Measurements from ENCODE around the gene ASF1A. TPM values are rescaled to one million over a fixed set of nuclear protein-coding genes. Genes with fewer than 3 reads are reported as not detected.

The ASF1A gene
- total RNA-seq, 1 donor from 2014 or later = 33.4 TPM

DNA sequence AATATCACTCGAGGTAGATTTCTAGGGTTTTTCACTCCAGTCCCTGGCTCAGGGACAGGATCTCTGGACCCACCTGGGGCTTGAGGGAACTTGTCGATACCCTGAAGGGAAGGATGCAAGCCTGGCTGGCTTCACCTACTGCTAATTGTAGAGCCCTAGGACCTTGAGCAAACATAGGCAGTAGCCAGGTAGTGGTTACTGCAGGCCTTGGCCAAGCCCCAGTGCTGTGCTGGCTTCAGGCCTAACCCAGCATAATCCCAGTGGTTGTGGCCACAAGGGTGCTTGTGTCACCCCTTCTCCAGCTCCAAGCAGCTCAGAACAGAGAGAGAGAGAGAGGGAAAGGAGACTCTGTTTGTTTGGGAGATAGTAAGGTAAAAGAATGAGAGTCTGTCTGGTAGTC is 46.8 kb downstream of the ASF1A start:
- peaks cover 1% of the 10 kb centered on the region for H3K27me3 Mint-ChIP-seq (ENCODE audit: unreplicated experiment)
- no peak overlapping the region for H3K27ac Mint-ChIP-seq (ENCODE audit: unreplicated experiment)
- H3K4me1 Mint-ChIP-seq (ENCODE audit: unreplicated experiment) = peaks cover 2% of the 10 kb centered on the region
- DNase-seq (ENCODE audit: low spot score) = no peak
- H3K4me3 Mint-ChIP-seq (ENCODE audit: unreplicated experiment) = no peak overlapping the region
- no peaks in the 10 kb centered on the region for H3K9me3 Mint-ChIP-seq (ENCODE audit: unreplicated experiment)
- peaks cover 5% of the 10 kb centered on the region for H3K36me3 Mint-ChIP-seq (ENCODE audit: low read depth, unreplicated experiment)
- TF ChIP-seq, protein P1, sequence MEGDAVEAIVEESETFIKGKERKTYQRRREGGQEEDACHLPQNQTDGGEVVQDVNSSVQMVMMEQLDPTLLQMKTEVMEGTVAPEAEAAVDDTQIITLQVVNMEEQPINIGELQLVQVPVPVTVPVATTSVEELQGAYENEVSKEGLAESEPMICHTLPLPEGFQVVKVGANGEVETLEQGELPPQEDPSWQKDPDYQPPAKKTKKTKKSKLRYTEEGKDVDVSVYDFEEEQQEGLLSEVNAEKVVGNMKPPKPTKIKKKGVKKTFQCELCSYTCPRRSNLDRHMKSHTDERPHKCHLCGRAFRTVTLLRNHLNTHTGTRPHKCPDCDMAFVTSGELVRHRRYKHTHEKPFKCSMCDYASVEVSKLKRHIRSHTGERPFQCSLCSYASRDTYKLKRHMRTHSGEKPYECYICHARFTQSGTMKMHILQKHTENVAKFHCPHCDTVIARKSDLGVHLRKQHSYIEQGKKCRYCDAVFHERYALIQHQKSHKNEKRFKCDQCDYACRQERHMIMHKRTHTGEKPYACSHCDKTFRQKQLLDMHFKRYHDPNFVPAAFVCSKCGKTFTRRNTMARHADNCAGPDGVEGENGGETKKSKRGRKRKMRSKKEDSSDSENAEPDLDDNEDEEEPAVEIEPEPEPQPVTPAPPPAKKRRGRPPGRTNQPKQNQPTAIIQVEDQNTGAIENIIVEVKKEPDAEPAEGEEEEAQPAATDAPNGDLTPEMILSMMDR (IDR thresholded peaks at IDR 0.05; ENCODE audit: unreplicated experiment) = no peak

DNA sequence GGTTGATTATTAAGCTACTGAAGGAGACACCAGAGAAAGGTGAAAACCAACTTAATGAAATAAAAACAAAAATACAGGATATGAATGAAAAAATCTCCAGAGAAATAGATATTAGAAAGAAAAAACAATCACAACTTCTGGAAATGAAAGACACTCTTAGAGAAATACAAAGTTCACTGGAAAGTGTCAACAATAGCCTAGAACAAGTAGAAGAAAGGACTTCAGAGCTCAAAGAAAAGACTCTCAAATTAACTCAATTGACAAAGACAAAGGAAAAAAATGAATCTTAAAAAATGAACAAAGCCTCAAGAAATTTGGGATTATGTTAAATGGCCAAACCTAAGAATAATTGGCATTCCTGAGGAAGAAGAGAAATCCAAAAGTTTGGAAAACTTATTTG is 51.3 kb downstream of the ASF1A start:
- TF ChIP-seq, protein P1 (IDR thresholded peaks at IDR 0.05; ENCODE audit: unreplicated experiment) = no peak
- DNase-seq (ENCODE audit: low spot score) = no peak
- H3K36me3 Mint-ChIP-seq (ENCODE audit: low read depth, unreplicated experiment) = peaks cover 4% of the 10 kb centered on the region
- H3K9me3 Mint-ChIP-seq (ENCODE audit: unreplicated experiment) = no peaks in the 10 kb centered on the region
- H3K4me3 Mint-ChIP-seq (ENCODE audit: unreplicated experiment) = no peak overlapping the region
- no peaks in the 10 kb centered on the region for H3K4me1 Mint-ChIP-seq (ENCODE audit: unreplicated experiment)
- no peaks in the 10 kb centered on the region for H3K27me3 Mint-ChIP-seq (ENCODE audit: unreplicated experiment)
- H3K27ac Mint-ChIP-seq (ENCODE audit: unreplicated experiment) = no peak overlapping the region

DNA sequence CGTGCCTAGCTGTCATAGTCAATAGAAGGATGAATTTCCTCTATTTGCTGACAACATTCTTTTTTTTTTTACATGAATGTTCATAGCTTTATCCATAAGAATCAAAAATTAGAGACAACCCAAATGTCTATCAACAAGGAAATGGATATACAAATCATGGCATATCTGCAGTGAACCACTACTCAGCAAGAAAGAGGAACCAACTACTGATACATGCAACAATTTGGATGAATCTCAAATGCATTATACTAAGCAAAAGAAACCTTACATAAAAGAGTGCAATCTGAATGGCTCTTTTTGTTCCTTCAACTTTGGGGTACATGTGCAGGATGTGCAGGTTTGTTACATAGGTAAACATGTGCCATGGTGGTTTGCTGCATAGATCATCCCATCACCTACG is 58.7 kb downstream of the ASF1A start:
- TF ChIP-seq, protein P1 (IDR thresholded peaks at IDR 0.05; ENCODE audit: unreplicated experiment) = no peak
- Mint-ChIP-seq H3K4me3 (ENCODE audit: unreplicated experiment) (no peak overlapping the region), H3K9me3 (ENCODE audit: unreplicated experiment) (no peaks in the 10 kb centered on the region), H3K27ac (ENCODE audit: unreplicated experiment) (no peak overlapping the region), H3K4me1 (ENCODE audit: unreplicated experiment) (no peaks in the 10 kb centered on the region), H3K27me3 (ENCODE audit: unreplicated experiment) (no peaks in the 10 kb centered on the region), H3K36me3 (ENCODE audit: low read depth, unreplicated experiment) (no peaks in the 10 kb centered on the region)
- DNase-seq (ENCODE audit: low spot score) = no peak

DNA sequence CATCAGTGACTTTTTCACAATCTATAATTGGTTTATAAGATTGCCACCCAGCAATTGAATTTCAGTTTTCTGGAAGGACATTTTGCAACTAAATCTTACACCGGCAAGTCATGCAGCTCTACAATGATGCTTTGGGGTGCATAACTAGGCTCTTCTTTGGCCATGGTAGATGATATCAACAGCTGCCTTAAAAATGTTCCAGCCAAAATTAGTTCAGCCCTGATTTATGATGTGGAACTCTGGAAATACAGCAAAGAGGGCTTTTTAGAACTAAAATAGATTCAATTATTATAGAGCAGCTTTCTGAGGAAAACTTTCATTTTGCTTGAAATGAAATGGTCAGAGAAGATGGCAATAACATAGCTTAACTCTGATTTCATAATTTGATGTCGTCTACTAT is 59.4 kb downstream of the ASF1A start:
- TF ChIP-seq, protein P1 (IDR thresholded peaks at IDR 0.05; ENCODE audit: unreplicated experiment) = no peak
- Mint-ChIP-seq H3K4me1 (ENCODE audit: unreplicated experiment) (no peaks in the 10 kb centered on the region), H3K27ac (ENCODE audit: unreplicated experiment) (no peak overlapping the region), H3K27me3 (ENCODE audit: unreplicated experiment) (no peaks in the 10 kb centered on the region), H3K36me3 (ENCODE audit: low read depth, unreplicated experiment) (no peaks in the 10 kb centered on the region), H3K4me3 (ENCODE audit: unreplicated experiment) (no peak overlapping the region), H3K9me3 (ENCODE audit: unreplicated experiment) (no peaks in the 10 kb centered on the region)
- no peak for DNase-seq (ENCODE audit: low spot score)

Other genes with a start within 250 kb of the ASF1A start
- gene CEP85L, start 242.6 kb upstream of the ASF1A start, total RNA-seq (ENCODE audit: unreplicated experiment) = 22.2 TPM
- gene MCM9, start 41.0 kb downstream of the ASF1A start, total RNA-seq (ENCODE audit: unreplicated experiment) = 12.8 TPM
- gene FAM184A, start 184.5 kb downstream of the ASF1A start, total RNA-seq (ENCODE audit: unreplicated experiment) = 134 TPM